NCI-H2227 (cell line): ENCODE measurements around the gene B4GALT2.
A peak's percentile ranks its signal among the peaks of the same experiment; 100 is the strongest.

Experiments used
- DNase-seq: peaks from one replicate; lab custom pipeline; 2025; ENCODE audit not compliant: unreplicated experiment; lab: John Stamatoyannopoulos, UW

The B4GALT2 gene, protein sequence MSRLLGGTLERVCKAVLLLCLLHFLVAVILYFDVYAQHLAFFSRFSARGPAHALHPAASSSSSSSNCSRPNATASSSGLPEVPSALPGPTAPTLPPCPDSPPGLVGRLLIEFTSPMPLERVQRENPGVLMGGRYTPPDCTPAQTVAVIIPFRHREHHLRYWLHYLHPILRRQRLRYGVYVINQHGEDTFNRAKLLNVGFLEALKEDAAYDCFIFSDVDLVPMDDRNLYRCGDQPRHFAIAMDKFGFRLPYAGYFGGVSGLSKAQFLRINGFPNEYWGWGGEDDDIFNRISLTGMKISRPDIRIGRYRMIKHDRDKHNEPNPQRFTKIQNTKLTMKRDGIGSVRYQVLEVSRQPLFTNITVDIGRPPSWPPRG

DNA sequence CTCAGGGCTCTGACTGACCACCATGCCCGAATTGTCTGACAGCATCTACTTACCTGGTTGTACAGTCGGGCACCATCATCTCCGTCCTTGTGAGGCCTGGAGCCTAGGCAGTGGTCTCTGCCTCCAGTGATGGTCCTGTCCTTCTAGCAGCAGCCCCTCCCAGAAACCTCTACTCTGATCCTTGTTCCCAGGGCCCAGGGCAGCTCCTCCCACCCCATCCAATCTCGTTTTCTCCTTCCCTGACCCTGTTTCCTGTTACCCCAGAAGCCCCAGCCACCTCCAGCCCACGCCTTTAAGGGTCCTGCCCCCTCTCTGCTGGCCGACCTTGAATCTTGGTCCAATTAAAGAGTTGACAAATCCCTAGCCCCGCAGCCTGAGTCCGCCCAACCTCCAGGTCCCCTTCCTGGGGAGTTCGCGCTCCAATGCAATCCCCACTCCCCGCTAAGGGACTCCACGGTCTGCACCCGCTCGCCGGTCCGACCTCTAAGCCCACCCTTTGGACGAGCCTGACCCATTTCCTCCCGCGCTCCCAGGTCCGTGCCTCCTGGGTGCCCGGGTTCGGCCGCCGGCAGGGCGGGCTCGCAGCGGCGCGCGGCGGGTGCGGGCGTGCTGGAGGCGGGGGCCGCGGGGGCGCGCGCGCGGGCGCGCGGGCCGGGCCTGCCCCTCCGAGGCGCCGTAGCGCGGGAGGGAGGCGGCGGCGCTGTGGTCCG lies at the start of gene B4GALT2:
TSS of gene B4GALT2 (plus strand) at position 660 of the 710 bp plus-strand sequence. CDS start 1,951 bp downstream, outside the sequence.
- peak; percentile 63 for DNase-seq

DNA sequence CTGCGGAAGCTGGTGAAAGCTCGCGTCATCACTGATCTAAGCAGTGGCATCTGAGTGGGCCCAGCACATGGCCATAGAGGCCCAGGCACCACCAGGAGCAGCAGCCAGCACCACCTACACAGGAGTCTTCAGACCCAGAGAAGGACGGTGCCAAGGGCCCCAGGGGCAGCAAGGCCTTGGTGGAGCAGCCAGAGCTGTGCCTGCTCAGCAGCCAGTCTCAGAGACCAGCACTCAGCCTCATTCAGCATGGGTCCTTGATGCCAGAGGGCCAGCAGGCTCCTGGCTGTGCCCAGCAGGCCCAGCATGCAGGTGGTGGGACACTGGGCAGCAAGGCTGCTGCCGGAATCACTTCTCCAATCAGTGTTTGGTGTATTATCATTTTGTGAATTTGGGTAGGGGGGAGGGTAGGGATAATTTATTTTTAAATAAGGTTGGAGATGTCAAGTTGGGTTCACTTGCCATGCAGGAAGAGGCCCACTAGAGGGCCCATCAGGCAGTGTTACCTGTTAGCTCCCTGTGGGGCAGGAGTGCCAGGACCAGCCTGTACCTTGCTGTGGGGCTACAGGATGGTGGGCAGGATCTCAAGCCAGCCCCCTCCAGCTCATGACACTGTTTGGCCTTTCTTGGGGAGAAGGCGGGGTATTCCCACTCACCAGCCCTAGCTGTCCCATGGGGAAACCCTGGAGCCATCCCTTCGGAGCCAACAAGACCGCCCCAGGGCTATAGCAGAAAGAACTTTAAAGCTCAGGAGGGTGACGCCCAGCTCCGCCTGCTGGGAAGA lies 48.7 kb upstream of the B4GALT2 start:
- DNase-seq: peak; percentile 14

DNA sequence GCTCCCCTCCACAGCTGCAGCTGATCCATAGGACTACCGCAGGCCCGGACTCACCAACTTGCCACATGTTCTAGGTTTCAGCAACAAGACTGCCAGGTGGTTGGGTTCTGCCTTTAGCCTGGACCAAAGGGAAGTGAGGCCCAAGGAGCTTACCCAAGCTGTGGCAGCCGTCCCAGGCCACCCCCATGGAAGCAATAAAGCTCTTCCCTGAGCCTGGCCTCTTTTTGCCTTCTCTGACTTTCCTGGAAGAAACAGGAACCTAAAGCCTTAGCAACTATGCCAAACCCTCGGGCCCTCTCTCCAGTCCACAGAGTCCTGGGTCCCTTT lies 48.1 kb upstream of the B4GALT2 start:
- DNase-seq: no peak

DNA sequence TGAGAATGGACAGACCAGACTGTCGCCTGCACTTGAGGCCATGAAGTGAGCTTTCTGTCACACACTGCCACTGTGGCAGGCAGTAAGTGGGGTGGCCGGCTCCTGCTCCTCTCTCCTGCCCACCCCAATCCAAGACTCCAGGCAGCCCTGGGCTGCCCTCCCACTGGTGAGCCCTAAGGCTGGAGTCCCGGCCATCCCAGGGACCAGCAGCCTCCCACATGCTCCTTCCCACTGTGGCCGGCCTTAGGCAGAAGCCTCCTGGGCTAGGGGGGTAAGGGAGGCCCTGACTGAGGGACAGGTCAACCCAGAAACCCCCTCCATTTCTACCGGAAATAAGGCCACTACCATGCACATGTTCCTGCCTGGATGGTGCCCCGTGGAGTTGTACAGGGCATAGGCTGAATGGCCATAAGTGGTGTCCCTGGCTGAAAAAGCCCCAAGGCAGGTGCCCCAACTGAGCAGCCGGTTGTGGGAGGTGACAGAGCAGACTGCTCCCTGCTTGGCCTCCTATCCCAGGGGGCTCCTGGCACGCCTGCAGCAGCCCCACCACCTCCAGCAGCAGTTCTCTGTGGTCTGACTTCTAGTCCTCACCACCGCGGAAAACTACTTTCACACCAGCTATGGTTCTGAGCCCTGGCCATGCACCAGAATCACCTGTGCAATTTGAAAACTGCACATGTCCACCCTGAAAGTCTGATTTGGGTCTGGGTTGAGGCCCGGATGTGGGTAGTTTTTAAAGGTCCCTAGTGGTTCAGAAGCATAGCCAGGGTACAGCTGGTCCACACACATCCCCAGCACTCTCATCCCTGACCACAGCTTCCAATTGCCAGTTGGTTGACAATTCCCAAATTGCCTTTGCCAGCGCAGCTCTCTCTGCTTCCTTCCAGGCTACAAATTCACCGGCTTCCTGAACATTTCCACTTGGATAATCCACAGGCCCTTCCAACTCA lies 47.0 kb upstream of the B4GALT2 start:
- DNase-seq: no peak

DNA sequence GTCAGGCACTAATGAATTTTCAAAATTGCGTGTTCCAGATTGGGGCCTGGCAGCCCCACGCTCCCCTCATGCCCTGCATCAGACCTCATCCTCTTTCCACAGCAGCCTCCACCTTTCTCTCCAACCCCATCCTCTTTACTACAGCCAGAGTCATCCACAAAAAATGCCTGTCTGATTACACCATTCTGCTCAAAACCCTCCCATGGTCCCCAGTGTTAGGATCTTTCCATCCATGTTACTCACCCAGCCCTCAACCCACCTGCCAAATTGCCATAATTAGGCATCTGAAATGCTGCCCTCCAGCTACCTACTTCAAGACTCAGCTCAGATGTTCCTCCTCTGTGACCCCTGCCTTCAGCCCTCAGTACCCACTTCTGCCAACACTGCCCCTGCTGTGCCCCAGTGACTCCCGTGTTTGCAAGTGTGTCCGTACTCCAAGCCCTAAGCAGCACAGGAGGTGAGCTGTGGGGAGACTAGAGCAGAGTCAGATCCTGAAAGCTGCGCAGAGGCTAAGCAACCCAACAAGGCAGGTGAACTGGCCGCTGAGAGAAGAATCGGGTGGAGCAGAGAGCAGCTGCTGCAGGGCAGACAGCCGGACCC lies 46.1 kb upstream of the B4GALT2 start:
- DNase-seq: no peak

DNA sequence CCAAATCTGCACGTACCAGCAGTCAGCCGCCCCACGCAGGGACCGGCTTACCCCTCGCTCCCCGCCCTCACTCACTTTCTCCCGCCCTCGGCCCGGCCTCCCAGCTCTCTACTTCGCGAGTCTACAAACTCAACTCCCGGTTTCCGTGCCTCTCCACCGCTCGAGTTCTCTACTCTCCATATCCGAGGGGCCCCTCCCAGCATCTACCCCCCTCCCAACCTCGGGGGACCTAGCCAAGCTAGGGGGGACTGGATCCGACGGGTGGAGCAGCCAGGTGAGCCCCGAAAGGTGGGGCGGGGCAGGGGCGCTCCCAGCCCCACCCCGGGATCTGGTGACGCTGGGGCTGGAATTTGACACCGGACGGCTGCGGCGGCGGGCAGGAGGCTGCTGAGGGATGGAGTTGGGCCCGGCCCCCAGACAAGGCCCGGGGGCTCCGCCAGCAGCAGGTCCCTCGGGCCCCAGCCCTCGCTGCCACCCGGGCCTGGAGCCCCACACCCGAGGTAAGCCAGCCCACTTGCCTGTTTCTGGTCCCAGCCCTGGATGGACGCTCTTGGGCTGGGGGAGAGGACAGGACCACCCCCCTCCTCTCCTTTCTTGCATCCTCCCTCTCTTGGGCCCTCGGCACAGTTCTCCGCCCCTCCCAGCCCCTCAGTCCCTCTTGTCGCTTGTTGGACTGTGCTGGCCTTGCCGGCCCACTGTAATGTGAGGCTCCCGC lies 45.5 kb upstream of the B4GALT2 start, which contains the start of gene ARTN:
TSS of gene ARTN (plus strand) at position 416 of the 715 bp plus-strand sequence. CDS start 1,856 bp downstream, outside the sequence.
- no peak for DNase-seq

DNA sequence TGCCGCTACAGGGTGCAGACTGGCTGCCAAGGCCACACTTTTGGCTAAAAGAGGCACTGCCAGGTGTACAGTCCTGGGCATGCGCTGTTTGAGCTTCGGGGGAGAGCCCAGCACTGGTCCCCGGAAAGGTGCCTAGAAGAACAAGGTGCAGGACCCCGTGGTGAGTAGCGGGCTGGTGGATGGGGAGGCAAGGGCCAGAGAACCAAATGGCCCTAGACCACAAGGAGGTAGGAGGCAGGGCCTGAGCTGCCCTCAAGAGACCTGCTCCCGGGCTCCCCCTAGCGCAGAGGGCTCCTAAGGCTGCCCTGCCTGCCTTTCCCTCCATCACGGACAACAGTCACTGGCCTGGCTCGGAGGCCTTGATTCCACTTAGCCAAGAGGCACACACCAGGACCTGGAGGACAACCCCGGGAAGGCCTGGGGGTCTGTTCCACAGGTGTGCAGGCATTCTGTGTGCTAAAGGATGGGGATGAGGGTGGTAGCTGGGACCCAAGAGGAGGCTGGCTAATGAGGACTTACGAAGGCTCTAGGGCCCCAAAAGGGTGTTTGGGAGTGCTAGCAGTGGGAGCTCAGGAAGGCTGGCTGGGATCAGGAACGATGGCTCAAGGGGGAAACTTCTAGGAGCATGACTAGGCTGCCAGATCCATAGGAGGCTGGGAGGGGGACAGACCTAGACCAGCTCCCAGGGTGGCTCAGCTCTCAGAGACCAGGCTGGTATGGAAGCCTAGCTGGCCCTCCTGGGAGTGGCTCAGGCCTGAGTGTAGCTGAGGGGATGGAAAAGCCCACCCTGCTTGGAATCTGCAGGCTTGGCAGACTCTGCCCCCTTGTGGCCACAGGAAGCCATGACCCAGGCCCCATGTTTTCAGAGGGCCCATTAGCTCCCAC lies 44.7 kb upstream of the B4GALT2 start:
- DNase-seq: peak; percentile 87

DNA sequence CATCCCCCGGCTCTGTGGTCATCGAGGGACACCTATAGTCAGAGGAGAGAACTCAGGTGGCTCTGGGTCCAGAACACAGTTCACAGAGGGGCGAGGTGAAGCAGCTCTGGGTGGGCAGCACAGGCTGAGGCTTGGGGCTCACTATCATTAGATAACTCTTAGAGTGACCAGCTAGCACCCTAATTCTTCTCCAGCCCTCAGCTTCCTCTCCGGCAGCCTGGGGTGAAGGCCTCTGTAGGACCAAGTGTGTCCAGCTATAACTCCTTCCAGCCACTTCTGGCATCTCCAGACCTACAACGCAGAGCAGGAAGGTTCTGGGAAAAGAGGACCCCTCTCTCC lies 44.1 kb upstream of the B4GALT2 start:
- no peak for DNase-seq

DNA sequence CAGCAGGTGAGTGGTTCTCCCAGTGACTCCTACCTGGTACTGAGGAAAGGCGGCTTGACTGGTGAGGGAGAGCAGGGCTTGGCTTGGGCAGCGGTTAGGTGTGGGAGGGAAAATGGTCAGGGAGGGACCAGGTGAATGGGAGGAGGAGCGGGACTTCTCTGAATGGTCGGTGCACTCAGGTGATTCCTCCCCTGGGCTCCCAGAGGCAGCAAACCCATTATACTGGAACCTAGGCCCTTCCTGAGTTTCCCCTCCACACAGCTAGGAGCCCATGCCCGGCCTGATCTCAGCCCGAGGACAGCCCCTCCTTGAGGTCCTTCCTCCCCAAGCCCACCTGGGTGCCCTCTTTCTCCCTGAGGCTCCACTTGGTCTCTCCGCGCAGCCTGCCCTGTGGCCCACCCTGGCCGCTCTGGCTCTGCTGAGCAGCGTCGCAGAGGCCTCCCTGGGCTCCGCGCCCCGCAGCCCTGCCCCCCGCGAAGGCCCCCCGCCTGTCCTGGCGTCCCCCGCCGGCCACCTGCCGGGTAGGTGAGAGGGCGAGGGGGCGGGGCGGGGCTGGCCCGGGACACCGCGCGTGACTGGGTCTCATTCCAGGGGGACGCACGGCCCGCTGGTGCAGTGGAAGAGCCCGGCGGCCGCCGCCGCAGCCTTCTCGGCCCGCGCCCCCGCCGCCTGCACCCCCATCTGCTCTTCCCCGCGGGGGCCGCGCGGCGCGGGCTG lies 43.1 kb upstream of the B4GALT2 start:
- peak; percentile 52 for DNase-seq

DNA sequence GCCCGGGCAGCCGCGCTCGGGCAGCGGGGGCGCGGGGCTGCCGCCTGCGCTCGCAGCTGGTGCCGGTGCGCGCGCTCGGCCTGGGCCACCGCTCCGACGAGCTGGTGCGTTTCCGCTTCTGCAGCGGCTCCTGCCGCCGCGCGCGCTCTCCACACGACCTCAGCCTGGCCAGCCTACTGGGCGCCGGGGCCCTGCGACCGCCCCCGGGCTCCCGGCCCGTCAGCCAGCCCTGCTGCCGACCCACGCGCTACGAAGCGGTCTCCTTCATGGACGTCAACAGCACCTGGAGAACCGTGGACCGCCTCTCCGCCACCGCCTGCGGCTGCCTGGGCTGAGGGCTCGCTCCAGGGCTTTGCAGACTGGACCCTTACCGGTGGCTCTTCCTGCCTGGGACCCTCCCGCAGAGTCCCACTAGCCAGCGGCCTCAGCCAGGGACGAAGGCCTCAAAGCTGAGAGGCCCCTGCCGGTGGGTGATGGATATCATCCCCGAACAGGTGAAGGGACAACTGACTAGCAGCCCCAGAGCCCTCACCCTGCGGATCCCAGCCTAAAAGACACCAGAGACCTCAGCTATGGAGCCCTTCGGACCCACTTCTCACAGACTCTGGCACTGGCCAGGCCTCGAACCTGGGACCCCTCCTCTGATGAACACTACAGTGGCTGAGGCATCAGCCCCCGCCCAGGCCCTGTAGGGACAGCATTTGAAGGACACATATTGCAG lies 42.4 kb upstream of the B4GALT2 start:
- DNase-seq: peak; percentile 73

DNA sequence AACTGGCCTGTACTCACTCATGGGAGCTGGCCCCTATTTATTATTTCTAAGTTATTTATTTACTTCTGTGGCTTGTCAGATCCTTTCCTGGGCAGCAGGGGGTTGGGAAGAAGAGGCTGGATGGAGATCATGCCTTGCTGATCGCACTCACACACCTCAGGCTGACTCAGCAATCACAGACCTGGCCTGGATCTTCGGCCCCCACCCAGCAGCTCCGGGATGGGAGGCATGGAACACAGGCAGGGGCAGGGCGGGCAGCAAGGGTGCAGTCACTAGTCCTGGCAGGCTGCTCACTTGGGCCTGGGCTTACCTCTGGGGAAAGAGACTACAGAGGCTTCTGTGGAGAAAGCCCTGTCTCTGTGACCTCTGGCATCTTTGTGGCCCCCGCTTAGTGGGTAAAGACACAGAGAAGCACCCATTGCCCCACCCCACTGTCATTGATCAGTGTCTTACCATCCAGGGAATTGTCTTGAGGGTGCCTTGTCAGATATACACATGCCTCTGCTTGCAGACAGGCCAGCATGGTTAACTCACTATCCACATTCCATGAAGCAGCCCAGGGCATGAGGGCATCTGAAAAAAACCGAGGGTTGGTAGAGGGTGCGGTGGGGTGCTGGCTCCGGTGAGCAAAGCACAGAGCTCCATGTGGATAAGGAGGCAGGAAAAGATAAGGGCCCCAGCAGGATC lies 41.7 kb upstream of the B4GALT2 start:
- DNase-seq: no peak

DNA sequence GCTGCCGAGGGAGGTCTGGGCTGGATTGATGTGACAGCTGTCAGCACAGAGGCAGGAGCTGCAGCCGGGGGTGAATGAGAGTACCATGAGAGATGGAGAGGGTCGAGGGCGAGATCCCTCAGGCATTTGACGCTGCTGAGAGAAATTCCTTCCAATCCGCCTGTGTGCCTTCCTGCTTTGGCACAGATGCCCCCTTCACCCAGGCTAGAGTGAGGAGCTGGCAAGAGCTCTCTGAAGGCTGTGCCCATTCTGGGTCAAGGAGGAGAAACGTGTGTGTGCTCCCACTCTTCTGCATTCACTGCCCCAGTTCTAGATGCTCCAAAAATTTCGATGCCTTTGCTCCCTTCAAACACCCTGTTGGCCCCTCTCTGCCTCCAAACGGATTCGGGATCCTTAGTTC lies 40.6 kb upstream of the B4GALT2 start:
- no peak for DNase-seq

DNA sequence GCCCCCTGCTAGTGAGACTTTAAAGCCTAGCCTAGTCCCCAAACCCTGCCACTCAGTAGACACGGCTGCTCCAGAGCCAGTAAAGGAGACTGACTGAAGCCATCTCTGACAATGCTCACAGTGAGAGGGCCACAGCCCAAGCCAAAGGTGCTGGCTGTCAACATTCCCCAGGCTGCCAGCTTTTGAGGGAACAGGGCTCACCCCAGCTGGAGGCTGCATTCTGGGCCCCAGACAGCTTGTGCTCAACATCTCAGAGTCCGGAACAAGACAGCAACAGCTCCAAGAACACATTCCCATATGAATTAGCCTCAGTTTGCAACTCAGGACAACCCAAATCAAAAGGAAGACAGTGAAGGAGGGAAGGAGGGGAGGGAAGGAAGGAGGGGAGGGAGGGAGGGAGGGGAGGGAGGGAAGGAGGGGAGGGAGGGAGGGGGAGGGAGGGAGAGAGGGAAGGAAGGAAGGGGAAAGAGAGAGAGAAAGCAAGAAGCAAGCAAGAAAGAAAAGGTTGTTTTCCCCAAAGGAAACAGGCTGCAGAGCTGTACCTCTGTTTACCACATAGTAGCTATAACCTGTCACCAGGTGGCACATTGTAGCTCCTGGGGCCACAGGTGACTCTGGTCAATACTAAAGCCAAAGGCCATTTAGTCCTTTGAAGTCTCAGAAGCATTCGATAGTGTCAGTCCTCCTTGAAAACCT lies 40.0 kb upstream of the B4GALT2 start:
- DNase-seq: no peak

DNA sequence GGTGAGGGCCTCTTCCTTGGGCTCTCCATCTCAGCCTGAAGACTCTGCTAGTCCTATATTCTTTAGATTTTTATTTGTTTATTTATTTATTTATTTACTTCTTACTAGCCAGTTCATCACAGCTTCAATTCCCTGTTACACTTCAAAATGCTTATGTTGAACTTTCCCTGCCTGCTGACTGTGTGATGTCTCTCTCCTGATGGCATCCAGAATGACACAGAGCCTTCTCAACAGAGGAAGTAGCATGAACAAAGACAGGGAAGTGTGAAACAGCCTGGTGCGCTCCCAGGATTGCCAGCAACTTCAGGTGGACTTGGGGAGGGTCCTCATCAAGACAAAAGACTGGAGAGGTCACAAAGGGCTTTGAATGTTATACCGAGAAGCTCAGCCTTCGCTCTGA lies 36.6 kb upstream of the B4GALT2 start:
- DNase-seq: no peak

DNA sequence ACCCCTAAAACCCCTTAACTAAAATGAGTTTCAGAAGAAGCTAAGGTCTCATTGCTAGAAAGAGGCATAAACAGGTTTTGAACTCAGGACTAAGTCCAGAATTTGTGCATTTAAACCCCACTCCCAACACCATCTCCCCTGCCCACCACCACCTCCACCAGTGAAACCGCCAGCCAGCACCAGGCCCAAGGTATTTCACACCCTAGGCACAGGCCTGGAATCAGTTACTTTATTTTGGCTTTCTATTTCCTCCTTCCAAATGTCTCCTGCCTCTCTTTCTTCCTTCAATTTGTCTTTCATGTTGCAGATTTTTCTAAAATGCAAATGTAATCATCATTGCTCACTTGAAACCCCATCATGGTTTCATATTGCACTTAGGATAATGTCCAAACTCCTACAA lies 34.1 kb upstream of the B4GALT2 start:
- DNase-seq: no peak

DNA sequence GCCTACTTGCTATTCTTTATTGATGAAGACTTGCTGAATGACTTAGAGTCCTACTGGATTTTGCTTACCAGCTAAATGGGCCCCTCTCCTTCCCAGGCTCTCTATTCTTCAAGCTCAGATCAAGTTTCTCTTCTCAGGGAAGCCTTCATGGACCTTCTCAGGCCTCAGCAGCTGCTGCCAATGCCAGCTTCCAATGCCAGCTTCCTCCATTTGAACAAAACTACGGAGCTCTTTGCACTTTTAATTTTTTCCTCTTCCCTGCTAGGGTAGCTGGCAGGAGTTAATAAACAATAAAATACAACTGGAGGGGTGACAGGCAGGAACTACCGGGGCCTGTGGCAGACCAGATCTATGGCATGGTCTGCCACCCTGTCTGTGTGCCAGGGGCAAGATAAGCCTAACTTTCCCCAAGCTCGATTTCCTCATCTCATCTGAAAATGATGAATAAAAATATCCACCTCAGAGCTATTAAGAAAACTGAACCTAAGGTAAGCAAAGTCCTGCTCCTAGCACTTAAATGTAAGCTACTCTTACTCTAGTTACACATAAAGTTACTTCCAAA lies 33.3 kb upstream of the B4GALT2 start:
- no peak for DNase-seq
